GM13976 (cell line): ENCODE data around the gene DOCK8.

Experiments
- DNase-seq: peaks from one replicate; pipeline ENCODE4 v3.0.0; 2012; ENCODE audit warnings: low spot score
- CTCF ChIP-seq: IDR thresholded peaks from 2 replicates; pipeline ENCODE4 v1.5.1; 2012; ENCODE audit warnings: borderline replicate concordance, mild to moderate bottlenecking; ENCODE audit not compliant: insufficient read depth; ENCODE audit errors: extremely low read depth, missing control alignments, control extremely low read depth
- in situ Hi-C: fragments of 300-500 bp; cut with MboI; formaldehyde crosslinking; loops from one replicate; pipeline ENCODE4 v1.12.0; 2022; ENCODE audit warnings: low sequenced_read_pairs, mixed read lengths, inconsistent platforms; ENCODE audit not compliant: unreplicated experiment

The DOCK8 gene

DNA sequence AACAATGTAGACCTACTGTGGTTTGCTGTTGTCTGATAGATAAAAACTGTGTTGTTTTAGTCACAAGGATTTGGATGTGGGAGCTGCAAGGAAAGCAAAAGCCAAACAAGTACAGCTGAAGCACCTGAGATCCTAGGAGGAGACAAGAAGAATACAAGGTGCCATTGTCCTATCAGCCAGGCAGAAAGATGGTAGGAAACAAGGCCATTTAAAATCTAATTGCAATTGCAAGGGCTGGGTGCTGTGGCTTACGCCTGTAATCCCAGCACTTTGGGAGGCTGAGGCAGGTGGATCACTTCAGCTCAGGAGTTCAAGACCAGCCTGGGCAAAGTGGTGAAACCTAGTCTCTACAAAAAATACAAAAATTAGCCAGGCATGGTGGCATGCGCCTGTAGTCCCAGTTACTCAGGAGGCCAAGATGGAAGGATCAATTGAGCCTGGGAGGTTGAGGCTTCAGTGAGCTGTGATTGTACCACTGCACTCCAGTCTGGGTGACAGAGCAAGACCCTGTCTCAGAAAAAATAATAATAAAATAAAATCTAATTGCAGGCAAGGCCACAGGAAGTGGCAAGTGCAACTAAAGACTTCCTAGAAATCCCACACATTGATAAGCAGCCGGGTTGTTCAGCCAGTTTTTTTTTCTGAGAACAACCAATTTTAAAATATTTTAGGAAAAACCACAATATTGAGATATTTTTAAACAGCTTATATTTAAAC lies 22.6 kb downstream of the DOCK8 start:
- in situ Hi-C loops: no loop called here
- DNase-seq: no peak
- TF ChIP-seq CTCF: no peak

- in situ Hi-C loops: no loop called here
- no peak for DNase-seq
- TF ChIP-seq CTCF: no peak
Measured at GRCh38 chr9:237858-238345, 23.2 kb downstream of the DOCK8 start.

- no peak for TF ChIP-seq CTCF
- in situ Hi-C loops: no loop called here
Measured at GRCh38 chr9:242461-243080, 27.9 kb downstream of the DOCK8 start.

GRCh38 chr9:248278-248961 lies 33.8 kb downstream of the DOCK8 start:
- no peak for DNase-seq
- in situ Hi-C loops: no loop called here
- TF ChIP-seq CTCF: no peak

More at GRCh38 chr9:242461-243080, 27.9 kb downstream of the DOCK8 start:
- no peak for DNase-seq

DNA sequence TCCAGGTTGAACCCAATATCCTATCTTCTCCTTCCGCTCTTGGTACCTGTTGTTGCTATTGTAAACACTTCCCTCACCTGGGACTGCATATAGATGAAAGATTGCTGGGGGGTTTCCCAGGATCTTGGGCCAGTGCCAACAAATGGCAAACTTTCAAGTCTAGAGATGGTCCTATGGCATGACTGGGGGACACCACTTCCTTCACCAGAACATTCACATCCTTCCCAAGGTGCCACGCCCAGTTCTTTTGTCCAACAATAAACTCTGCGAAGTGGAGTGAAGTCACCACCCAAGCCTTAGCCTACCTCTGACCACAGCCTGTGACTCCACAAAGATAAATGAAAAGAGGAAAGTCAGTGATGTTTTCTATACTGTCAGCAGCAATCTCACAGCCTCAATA lies 34.4 kb downstream of the DOCK8 start:
- TF ChIP-seq CTCF: no peak
- in situ Hi-C loops: no loop called here
- no peak for DNase-seq

DNA sequence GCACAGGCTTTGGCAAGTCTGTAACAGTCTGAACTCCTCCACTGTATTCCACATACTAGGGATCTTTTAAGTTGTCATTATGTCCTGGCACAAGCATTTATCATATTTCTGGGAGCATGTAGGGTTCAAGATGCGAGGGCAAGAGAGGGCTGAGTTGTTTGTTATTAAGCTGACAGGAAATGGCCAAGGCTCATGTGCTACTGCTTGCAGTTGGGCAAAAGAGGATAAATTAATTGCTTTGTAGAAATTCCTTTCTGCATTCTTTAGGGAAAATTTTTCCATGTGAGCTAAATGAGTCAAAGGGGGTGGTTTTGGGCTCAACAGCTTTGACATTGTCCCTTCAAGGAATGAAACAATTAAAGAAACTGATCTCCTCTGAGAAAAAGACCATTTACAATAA lies 35.4 kb downstream of the DOCK8 start:
- DNase-seq: no peak
- no peak for TF ChIP-seq CTCF
- in situ Hi-C loops: no loop called here
